ENCODE results near the gene SPTLC2.
"Not testable (repeated sequence)": the region's sequence is repeated elsewhere in the genome, so short reads cannot be mapped to it uniquely, and the experiment has no call there.

SPTLC2 gene

DNA sequence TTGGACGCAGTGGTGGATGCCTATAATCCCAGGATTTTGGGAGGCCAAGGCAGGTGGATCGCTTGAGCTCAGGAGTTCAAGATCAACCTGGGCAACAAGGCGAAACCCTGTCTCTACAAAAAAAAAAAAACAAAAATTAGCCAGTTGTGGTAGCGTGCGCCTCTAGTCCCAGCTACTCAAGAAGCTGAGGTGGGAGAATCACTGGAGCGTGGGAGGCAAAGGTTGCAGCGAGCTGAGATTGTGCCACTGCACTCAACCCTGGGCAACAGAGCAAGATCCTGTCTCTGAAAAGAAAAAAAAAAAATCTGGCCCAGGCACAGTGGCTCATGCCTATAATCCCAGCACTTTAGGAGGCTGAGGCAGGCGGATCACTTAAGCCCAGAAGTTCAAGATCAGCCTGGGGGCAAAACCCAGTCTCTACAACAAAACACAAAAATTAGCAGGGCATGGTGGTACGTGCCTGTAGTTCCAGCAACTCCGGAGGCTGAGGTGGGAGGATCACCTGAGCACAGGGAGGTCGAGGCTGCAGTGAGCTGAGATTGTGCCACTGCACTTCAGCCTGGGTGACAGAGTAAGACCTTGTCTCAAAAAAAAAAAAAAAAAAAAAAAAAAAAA is 27.9 kb downstream of the SPTLC2 start:
- not testable (repeated sequence) for DNase-seq

DNA sequence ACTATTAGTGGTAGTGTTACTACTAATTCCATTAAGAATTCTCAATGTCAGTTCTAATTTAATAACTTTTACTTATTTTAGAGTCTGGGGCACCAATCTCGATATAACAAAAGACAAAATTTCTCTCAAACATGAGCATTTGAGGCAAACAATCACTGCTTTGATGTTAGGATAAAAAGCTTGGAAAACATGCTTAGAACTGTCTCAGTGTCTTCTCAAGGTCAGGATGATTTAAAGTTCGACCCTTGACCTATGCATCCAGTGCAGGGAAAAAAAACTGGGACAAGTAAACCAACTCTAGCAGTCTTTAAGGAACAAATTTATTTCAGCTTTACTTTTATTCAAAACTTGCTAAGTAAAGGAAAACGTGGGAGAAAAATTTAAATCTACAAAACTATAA is 31.1 kb downstream of the SPTLC2 start:
- DNase-seq: no peak

DNA sequence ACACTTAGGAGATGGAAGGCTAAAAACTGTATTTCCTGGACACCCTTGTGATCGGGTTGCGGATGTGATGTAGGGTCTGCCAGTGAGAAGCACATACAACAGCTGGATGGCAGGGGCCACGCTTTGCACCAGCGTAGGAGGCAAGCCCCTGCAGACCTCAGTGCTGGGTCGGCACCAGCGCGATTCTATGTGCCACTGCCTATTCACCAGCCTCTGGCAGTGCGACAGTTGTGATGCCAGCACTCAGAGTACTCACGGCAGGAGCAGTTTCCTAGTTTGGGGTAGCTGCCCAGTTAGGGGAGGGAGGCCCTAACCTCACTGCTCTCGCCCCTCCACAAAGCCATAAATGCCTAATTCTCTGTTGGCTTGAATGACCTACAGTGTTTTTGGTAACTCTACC is 31.6 kb downstream of the SPTLC2 start:
- DNase-seq: no peak

DNA sequence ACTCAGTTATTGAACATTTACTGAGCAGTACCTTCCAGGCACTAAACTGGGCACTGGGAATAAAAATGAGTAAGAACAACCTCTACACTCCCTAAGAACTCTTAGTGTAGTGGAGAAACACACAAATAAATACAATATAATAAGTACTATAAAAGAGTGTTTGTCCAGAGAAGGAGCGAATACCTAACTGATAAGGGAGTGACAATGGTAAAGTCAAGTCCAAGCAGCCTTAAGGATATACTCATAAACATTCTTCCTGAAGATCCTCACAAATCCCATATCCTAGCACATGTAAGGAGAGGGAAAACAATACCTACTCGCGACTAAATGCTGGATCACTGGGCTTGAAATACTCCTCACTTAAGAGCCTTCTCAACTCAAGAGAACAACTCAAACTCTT is 32.8 kb downstream of the SPTLC2 start:
- DNase-seq: no peak

DNA sequence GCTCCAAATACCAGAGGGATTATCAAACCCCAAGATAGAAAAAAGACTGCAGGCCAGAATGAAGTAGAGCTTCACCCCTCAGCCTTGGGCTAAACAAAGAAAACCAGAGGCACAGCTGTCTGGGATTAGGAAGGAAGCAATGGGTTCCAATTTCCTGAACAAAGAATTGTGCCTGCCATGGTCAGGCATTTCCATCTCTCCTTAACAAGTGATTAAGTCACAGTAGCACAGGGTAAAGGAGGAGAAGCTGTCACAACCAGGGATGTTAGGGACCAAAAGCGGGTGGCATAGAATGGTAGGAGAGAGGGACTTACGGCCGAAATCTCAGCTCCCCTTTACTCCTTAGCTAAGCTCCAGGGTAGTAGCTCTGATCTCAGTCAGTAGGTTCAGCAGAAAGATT is 33.9 kb downstream of the SPTLC2 start:
- no peak for DNase-seq

DNA sequence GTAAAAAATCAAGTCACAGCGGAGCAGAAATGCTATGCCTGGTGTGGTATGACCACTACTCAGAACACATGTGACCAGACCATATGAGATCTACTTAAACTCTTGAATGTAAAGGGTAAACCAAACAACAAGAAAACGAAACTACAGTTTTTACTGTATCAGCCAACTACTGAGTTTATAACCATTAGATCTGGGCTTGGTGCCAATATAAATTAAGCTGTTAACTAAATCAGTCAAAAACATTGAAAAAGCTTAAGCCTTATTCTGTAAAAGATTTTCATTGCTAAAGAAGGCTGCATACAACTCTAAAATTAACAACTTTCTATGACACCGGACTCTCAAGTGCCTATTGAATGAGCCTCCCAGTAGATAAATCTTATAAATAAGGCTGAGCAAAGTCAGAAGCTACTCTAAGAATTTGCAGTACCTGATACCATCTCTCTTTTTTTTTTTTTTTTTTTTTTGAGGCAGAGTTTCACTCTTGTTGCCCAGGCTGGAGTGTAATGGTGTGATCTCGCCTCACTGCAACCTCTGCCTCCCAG is 35.4 kb downstream of the SPTLC2 start:
- DNase-seq: peak; percentile 79

DNA sequence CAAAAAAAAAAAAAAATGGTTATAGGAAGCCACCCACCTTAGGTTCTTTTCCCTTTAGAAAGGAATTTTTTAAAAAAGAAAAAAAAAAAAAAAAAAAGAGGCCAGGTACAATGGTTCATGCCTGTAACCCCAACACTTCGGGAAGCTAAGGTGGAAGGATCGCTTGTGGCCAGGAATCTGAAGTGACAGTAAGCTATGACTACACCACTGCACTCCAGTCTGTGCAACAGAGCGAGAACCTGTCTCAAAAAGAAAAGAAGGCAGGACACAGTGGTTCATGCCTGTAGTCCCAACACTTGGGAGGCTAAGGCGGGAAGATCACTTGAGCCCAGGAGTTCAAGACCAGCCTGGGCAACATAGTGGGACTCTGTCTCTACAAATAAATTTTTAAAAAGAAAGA is 36.0 kb downstream of the SPTLC2 start:
- no peak for DNase-seq

DNA sequence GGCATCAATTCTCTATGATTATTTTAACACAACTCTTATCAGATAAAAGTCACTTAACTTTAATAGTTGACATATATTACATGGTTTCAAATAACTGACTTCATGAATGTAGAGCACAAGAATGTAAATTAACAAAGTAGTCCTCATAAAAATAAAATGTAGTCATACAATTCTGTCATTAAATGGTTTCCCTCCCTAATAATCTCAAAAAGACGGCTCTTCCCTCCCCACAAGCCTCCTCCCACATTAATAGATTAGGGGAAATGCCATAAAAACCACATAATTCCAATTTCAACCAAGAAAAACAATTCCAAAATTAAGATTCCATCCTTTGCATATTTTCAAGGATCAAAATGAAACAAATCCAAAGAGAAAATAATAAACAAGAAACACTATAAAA is 36.7 kb downstream of the SPTLC2 start:
- peak; percentile 30 for DNase-seq

DNA sequence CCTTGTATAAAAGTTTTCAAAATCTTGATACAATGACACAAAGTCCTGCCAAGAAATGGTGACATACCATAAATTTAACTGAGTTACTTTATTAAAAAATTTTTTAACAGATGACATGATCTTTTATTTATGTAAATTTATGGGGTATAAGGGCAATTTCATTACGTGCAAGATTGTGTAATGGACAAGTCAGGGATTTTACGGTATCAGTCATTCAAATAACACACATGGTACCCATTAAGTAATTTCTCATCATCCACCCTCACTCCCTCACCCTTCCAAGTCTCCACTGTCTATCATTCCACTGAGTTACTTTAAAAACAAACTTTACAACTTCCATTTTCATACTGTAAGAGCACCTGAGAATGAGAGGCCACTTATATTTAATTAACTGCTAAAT is 37.4 kb downstream of the SPTLC2 start:
- peak; percentile 45 for DNase-seq

DNA sequence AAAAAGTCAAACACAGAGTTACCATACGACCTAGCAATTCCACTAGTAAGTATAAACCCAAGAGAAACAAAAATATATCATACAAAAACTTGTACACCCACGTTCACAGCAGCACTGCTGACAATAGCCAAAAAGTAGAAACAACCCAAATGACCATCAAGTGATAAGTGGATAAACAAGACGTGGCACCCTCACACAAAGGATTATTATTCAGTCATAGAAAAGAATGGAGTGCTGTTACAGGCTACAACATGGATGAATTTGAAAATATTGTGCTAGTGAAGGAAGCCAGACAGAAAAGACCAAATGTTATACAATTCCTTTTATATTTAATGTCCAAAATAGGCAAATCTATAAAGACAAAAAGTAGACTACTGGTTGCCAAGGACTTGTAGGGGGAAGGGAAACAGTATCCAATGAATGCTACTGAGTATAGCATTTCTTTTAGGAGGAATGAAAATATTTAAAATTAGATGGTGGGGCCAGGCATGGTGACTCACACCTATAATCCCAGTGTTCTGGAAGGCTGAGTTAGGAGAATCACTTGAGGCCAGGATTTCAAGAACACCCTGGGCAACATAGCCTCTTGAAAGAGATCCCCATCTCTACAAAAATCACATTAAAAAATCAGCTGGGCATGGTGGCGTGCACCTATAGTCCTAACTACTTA is 41.9 kb downstream of the SPTLC2 start:
- peak; percentile 72 for DNase-seq

DNA sequence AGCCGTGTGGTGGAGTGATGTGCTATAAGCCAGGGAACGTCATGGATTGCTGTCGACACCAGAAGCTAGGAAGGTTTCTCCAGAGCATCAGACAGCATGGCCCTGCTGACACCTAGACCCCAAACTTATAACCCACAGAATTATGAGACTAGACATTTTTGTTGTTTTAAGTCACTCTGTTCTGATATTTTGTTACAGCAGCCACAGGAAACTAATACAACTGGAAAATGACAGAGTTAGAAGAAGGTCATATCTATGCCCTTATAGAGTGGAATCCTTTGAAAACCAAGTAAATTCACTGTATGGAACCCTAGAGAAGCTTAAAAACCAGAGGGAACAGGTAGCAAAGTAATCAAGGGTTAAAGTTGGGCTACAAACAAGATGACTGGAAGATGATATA is 42.5 kb downstream of the SPTLC2 start:
- DNase-seq: no peak

DNA sequence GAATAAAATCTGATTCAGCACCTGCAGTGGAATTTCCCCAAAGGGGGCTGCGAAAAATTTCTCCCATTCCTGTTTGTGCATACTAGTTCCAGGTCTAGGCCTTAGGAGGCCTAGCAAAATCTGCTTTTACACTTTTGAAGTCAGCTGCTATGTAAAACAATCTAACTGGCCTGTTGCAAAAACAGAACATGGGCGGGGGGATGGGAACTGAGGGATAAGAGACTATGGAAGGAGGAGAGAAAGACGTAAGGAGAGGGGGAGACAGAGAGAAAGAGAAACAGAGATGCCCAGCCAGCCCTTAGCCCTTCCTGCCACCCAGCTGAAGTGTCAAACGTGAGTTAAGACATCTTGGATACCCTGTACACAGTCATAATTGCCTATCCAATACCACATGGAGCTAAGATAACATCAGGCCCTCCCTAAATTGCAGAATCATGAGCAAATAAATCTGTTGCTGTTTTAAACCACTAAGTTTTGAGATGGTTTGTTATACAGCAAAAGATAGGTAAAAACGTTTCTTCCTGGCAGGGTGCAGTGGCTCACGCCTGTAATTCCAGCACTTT is 45.6 kb downstream of the SPTLC2 start:
- no peak for DNase-seq

DNA sequence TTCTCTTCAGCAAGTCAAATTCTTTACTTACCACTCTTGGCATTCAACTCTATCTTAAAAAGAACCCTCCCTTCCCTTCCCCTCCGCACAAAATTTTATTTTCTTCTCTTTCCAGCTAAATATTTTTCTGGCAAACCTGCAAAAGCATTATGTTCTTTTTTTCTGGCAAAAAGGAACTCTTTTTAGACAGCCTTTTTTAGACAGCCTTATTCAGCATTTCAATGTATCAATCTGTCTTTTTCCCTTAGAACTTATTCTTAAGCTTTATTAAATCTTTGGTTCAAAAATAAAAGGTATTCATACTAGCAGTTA is 50.5 kb downstream of the SPTLC2 start:
- DNase-seq: no peak

DNA sequence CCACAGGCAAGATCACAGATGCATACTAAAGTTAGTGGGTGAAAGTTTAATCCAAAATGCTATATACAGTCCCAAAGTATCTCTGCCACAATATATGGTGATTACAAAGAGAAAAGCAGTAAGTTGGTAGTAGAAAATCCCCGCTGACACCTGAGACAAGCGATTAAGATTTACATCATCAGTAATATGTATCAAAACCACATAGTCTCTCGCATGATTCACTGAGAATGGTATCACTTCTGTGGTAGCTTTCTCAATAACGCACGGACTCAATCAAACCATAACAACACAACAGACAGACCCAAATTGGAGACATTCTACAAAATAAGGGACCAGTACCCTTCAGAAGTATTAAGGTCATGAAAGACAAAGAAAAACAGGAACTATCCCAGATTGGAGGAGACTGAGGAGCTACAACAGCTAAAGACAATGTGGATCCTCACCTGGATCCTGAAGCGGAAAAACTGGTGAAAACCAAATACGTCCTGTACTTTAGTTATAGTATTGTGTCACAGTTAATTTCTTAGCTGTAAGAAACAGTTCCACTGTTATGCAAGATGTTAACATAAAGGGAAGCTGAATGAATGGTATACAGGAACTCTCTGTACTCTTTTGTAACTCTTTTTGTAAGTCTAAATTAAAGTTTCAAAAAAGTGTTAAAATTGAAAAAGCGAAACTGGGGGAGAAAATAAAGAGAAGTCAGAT is 51.0 kb downstream of the SPTLC2 start:
- no peak for DNase-seq

DNA sequence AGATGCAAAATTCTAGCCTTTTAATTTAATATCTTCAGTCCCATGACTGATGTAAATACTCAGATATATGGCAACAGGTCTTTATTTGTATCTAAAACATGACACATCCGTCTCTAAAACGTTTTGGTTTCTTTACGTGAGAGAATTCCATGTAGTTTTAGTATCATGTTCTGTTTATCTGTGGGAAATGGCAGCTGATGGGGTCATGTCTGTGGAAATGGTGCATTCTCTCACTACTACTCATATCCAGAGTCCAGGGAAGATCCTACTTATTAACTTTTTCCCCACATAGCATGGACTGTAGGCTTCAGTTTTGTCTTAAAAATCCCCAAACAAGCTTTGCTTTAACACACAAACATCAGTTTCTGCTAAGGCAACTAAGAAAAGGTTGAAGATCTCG is 53.8 kb downstream of the SPTLC2 start:
- peak; percentile 91 for DNase-seq

DNA sequence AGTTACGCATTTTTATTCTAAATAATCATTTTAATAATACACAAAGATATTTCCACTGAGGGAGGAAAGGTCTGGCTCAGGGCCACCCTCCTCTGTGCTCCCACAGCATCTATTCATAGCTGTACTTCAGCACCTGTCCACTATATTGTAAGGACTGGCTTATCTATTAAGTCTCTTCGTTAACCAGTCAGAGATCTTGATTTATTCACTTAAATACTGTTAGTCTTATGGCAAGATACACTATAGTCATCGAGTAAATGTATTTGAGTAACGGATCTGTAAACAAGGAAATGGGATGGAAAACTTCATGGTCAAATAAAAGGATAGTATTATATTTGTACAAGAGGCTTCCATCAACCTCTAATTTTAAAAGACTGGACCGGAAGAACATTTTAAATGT is 54.6 kb downstream of the SPTLC2 start:
- no peak for DNase-seq

DNA sequence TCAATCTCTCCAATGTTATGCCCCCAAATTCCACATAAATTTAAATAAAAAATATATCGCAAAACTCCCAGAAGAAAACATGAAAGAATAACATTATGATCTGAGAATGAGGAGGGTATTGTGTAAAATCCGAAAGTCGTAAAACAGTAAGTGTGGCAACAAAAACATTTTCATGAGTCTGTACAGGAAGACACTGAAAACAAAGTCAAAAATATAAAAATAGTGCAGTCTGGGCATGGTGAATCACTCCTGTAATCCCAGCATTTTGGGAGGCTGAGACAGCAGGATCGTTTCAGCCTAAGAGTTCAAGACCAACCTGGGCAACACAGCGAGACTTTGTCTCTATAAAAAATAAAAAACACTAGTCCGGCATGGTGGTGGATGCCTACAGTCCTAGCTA is 57.1 kb downstream of the SPTLC2 start:
- no peak for DNase-seq

DNA sequence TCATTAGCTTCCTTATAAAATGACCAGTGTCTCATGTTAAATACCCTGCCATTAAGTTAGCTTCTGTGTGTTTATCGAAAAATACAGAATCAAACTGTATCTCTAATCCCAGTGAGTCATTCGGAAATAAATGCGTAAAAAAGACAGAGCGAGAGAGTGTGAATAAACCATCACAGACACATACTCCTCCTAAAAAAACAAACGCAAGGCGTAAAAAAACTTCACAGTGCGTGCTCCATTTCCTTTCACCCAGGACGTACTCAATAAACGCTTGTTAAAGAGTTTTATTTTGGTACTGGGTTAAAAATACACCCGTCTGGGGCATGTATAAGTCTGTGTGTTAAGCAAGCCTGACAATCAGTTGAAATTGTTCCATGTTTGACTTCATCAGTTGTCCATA is 59.0 kb downstream of the SPTLC2 start:
- no peak for DNase-seq

DNA sequence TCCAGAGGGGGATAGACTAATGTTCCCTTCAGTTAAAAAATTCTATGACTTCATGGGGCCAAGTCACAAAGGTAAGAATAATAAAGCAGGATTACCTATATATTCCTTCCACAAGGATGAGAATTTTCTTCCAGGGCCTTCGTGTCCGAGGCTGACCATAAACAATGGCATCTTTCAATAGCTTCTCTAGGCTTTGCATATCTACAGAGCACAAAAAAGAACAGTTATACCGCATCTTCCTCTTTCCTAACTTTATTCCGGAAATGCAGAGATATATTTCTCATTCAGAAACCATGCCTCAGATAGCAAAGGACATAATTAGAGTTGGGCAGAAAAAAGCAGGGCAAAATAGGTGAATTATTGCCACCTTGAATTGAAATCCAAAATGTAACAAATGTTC is 59.5 kb downstream of the SPTLC2 start:
- DNase-seq: no peak

DNA sequence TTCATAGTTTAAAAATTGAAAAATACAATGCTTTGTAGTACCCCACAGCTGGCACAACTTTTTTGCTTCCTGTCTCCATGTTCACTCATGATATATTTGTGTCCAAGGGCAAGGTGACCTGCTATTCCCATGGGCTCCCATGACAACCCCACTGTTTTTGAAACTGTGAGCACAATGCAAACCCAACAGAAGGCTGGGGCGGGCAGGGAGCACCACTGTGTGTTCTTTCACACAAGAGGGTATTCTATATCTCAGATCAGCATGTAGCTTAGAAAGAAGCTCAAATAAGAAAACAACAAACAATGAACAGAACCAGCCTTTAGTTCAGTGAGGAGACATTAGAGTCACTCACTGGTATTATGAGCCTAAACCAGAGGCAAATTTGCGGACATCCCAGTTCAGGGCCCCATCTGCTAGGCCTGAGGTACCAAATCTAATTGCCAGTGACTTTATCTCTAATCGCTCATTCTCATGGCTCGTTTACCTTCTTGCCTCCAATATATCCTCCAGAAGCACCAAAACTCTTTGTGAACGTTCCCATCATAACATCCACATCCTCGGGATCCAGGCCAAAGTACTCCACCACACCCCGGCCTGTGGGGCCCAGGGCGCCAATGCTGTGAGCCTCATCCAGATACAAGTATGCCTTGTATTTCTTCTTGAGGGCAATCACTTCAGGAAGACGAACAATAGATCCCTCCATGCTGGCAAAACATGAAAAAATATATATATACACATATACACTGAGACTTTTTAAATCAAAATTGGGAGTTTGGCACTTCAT is 61.4 kb downstream of the SPTLC2 start:
- DNase-seq: no peak

DNA sequence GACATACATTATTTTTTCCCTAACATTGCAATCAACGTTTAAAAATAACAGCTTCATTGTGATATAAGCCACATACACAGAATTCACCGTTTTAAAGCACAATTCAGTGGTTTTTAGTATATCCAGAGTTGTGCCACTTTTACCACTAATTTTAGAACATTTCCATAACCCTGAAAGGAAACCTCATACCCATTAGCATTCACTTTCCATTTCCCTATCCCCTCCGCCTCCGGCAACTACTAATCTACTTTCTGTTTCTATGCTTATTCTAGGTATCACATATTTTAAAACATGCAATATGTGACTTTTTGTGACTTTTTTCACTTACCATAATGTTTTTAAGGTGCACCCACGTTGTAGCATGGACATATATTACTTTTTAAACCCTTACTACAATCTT is 62.2 kb downstream of the SPTLC2 start:
- no peak for DNase-seq

DNA sequence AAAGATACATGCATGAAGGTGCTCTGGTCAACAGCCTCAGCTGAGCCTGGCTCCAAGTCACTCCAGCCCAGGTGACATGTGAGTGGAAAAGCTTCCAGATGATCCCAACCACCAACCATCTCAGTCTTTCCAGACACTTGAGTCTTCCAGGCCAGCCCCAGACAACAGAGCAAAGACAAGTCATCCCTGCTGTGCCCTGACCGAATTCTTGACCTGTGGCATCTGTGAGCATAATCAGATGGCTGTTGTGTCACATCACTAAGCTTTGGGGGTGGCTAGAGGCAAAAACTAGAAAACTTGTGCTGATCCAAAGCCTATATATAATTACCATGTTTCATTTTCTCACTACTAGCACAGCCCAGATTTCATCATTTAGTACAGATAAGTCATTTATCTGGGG is 67.0 kb downstream of the SPTLC2 start:
- peak; percentile 12 for DNase-seq
